ENCODE measurements around the gene FBXO8. TPM values are rescaled to one million over a fixed set of nuclear protein-coding genes. Genes with fewer than 3 reads are reported as not detected.

The FBXO8 gene
- total and polyA plus RNA-seq, 11 donors, result 14.3 to 38.5 (median 25.9) TPM

GRCh38 chr4:174209341-174209740 is 74.1 kb downstream of the FBXO8 start:
- H3K27me3 ChIP-seq, result peaks cover 0 to 60% (median 18%) of the 10 kb centered on the region in 9 donors
- DNase-seq (no peak), ATAC-seq (no peak)
- H3K27ac ChIP-seq, result no peak overlapping the region
- no peak for TF ChIP-seq POLR2A (IDR thresholded peaks at IDR 0.05)
- TF ChIP-seq, protein P1, sequence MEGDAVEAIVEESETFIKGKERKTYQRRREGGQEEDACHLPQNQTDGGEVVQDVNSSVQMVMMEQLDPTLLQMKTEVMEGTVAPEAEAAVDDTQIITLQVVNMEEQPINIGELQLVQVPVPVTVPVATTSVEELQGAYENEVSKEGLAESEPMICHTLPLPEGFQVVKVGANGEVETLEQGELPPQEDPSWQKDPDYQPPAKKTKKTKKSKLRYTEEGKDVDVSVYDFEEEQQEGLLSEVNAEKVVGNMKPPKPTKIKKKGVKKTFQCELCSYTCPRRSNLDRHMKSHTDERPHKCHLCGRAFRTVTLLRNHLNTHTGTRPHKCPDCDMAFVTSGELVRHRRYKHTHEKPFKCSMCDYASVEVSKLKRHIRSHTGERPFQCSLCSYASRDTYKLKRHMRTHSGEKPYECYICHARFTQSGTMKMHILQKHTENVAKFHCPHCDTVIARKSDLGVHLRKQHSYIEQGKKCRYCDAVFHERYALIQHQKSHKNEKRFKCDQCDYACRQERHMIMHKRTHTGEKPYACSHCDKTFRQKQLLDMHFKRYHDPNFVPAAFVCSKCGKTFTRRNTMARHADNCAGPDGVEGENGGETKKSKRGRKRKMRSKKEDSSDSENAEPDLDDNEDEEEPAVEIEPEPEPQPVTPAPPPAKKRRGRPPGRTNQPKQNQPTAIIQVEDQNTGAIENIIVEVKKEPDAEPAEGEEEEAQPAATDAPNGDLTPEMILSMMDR (IDR thresholded peaks at IDR 0.05), result no peak
- intact Hi-C loops (cut with DNase I), result no loop called here
- peaks cover 0 to 20% (median 7%) of the 10 kb centered on the region in 12 donors for H3K4me1 ChIP-seq
- no peaks in the 10 kb centered on the region for H3K36me3 ChIP-seq
- 0 to 13% (median 7%) methylated on average over 1 of the region's 1 CpG for WGBS, 4 donors
- no peak overlapping the region for H3K4me3 ChIP-seq
- H3K9me3 ChIP-seq, result no peaks in the 10 kb centered on the region

DNA sequence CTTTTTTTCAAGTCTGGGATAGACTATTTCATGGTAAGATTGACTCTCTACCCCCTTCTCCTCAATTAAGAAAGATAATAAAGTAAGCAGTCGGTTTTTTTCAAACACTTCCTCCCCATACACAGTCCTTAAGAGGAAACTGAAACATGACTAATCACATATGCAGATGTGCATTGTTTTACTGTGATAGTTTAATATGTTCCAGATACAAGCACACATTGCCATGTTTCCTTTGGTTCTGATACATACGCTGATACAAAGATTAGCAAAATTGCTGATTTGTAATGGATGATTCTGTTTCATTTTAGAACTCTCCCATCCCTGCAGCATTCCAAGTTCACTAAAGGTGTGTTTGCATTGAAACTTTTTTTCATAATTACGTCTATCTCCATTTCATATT is 76.1 kb downstream of the FBXO8 start:
- WGBS, 4 donors, result 54 to 60% (median 58%) methylated on average over 3 of the region's 3 CpGs
- Histone ChIP-seq H3K27me3 (peaks cover 0 to 45% (median 7%) of the 10 kb centered on the region in 9 donors), H3K4me3 (no peak overlapping the region), H3K36me3 (no peaks in the 10 kb centered on the region), H3K9me3 (no peaks in the 10 kb centered on the region), H3K27ac (no peak overlapping the region), H3K4me1 (peaks cover 0 to 12% (median 0%) of the 10 kb centered on the region in 12 donors)
- TF ChIP-seq POLR2A (IDR thresholded peaks at IDR 0.05), result no peak
- TF ChIP-seq, protein P1 (IDR thresholded peaks at IDR 0.05), result no peak
- DNase-seq (no peak), ATAC-seq (no peak)
- intact Hi-C loops (cut with DNase I), result no loop called here

GRCh38 chr4:174204164-174204831 is 79.2 kb downstream of the FBXO8 start:
- H3K4me1 ChIP-seq, result no peaks in the 10 kb centered on the region
- H3K27me3 ChIP-seq, result peaks cover 0 to 49% (median 7%) of the 10 kb centered on the region in 9 donors
- no peak for ATAC-seq
- 68 to 80% (median 78%) methylated on average over 9 of the region's 9 CpGs for WGBS, 4 donors
- no peaks in the 10 kb centered on the region for H3K36me3 ChIP-seq
- H3K9me3 ChIP-seq, result no peaks in the 10 kb centered on the region
- H3K4me3 ChIP-seq, result no peak overlapping the region
- TF ChIP-seq, protein P1 (IDR thresholded peaks at IDR 0.05), result no peak
- no peak for TF ChIP-seq POLR2A (IDR thresholded peaks at IDR 0.05)
- no peak for DNase-seq
- H3K27ac ChIP-seq, result no peak overlapping the region
- intact Hi-C loops (cut with DNase I), result no loop called here

DNA sequence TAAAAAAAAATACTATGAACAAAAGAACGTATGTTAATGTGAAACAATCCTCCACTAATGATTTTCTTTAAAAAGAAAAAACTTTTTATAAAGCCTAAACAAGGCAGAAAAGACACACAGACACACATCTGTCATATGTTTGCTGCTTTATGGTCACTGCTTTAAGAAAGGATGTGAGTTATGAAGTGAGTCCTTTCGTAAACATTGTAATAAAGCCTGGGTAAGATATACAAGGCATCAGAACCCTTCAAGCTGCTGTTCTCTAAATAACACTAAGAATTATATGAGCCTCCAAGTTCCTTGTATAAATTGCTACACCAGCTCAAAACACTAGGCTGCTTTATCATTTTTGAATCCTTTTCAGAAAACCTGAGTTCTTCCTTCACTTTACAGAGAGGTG is 81.6 kb downstream of the FBXO8 start:
- intact Hi-C loops (cut with DNase I), result no loop called here
- H3K27me3 ChIP-seq, result peaks cover 0 to 45% (median 7%) of the 10 kb centered on the region in 9 donors
- no peaks in the 10 kb centered on the region for H3K36me3 ChIP-seq
- peak overlapping the region in 1 of 12 donors; percentile 20 for H3K27ac ChIP-seq
- H3K4me3 ChIP-seq, result no peak overlapping the region
- DNase-seq (no peak), ATAC-seq (no peak)
- WGBS, 4 donors, result 78 to 83% (median 82%) methylated on average over 2 of the region's 2 CpGs
- H3K9me3 ChIP-seq, result no peaks in the 10 kb centered on the region
- H3K4me1 ChIP-seq, result no peaks in the 10 kb centered on the region
- TF ChIP-seq, protein P1 (IDR thresholded peaks at IDR 0.05), result no peak
- no peak for TF ChIP-seq POLR2A (IDR thresholded peaks at IDR 0.05)
